Stomach (tissue), 4 donors: Measurements from ENCODE around the gene ROBO2.

Source experiments
- EP300 ChIP-seq: sonication (generic); formaldehyde crosslinking; IDR thresholded peaks from one replicate; pipeline ENCODE4 v1.6.1; 2017; ENCODE audit warnings: antibody characterized with exemption
- POLR2A ChIP-seq, 4 donors: fragments of 450-650 bp; IDR thresholded peaks; one replicate each; pipeline ENCODE4 v1.6.1; 2016; ENCODE audit warnings: antibody characterized with exemption in 4 of 4, control low read depth in 2 of 4, mild to moderate bottlenecking in 1 of 4, moderate library complexity in 1 of 4
- POLR2AphosphoS5 ChIP-seq, 3 donors: sonication (generic); formaldehyde crosslinking; IDR thresholded peaks; one replicate each; pipeline ENCODE4 v1.6.1; 2016; ENCODE audit warnings: antibody characterized with exemption in 3 of 3
- TF ChIP-seq, protein P1 (sequence below), 7 experiments: fragments of 450-650 bp in 4 of 7; fragments of 200-600 bp in 3 of 7; sonication (generic) in 3 of 7; IDR thresholded peaks; one replicate each; pipeline ENCODE4 v1.5.1; 2016 to 2019; ENCODE audit warnings: antibody characterized with exemption in 7 of 7, control low read depth in 2 of 7, mild to moderate bottlenecking in 1 of 7

GRCh38 chr3:77449459-77450350, 409.8 kb downstream of the ROBO2 start:
- TF ChIP-seq EP300 (no peak), POLR2A (IDR thresholded peaks at IDR 0.05) (no peak), POLR2AphosphoS5 (IDR thresholded peaks at IDR 0.05) (no peak)
- TF ChIP-seq, protein P1, sequence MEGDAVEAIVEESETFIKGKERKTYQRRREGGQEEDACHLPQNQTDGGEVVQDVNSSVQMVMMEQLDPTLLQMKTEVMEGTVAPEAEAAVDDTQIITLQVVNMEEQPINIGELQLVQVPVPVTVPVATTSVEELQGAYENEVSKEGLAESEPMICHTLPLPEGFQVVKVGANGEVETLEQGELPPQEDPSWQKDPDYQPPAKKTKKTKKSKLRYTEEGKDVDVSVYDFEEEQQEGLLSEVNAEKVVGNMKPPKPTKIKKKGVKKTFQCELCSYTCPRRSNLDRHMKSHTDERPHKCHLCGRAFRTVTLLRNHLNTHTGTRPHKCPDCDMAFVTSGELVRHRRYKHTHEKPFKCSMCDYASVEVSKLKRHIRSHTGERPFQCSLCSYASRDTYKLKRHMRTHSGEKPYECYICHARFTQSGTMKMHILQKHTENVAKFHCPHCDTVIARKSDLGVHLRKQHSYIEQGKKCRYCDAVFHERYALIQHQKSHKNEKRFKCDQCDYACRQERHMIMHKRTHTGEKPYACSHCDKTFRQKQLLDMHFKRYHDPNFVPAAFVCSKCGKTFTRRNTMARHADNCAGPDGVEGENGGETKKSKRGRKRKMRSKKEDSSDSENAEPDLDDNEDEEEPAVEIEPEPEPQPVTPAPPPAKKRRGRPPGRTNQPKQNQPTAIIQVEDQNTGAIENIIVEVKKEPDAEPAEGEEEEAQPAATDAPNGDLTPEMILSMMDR (IDR thresholded peaks at IDR 0.05), result no peak
